Retinal pigment epithelial cell (primary cell): ENCODE measurements around the gene TBC1D2.

ENCODE experiments used
- DNase-seq: peaks from one replicate; pipeline ENCODE4 v3.0.0-alpha.2; 2010; ENCODE audit warnings: low read depth
- H3K4me3 ChIP-seq: 2 replicates; pipeline ENCODE4 v1.5.1; 2011; ENCODE audit warnings: mild to moderate bottlenecking, low read length, control low read depth, moderate library complexity
- TF ChIP-seq, protein P1 (sequence below): conservative IDR thresholded peaks from 2 replicates; pipeline ENCODE4 v1.5.1; 2011; ENCODE audit warnings: low read depth, low read length, control low read depth, inconsistent platforms

TBC1D2 gene

GRCh38 chr9:98202252-98202651 is 53.2 kb downstream of the TBC1D2 start:
- H3K4me3 ChIP-seq: no peak overlapping the region
- TF ChIP-seq, protein P1, sequence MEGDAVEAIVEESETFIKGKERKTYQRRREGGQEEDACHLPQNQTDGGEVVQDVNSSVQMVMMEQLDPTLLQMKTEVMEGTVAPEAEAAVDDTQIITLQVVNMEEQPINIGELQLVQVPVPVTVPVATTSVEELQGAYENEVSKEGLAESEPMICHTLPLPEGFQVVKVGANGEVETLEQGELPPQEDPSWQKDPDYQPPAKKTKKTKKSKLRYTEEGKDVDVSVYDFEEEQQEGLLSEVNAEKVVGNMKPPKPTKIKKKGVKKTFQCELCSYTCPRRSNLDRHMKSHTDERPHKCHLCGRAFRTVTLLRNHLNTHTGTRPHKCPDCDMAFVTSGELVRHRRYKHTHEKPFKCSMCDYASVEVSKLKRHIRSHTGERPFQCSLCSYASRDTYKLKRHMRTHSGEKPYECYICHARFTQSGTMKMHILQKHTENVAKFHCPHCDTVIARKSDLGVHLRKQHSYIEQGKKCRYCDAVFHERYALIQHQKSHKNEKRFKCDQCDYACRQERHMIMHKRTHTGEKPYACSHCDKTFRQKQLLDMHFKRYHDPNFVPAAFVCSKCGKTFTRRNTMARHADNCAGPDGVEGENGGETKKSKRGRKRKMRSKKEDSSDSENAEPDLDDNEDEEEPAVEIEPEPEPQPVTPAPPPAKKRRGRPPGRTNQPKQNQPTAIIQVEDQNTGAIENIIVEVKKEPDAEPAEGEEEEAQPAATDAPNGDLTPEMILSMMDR: no peak
- no peak for DNase-seq

DNA sequence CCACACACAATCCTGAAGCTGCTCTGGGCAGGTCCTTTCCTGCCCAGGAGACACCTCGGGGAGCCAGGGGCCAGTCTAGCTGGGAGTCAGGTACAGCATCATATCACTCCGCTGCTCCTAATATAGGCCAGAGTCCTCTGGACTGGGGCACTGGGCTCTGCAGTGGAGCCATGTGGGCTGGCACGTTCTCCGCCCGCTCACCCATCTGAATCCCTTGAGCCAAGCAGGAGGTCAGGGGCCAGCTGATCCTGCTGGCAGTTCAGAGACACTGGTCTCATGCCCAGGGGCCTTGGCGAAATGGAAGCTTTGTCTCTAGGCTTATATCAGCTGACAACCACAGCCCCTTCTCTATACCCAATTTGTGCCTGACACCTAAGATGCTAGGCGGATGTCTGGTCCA is 53.7 kb downstream of the TBC1D2 start:
- H3K4me3 ChIP-seq: no peak overlapping the region
- no peak for DNase-seq
- TF ChIP-seq, protein P1: no peak

DNA sequence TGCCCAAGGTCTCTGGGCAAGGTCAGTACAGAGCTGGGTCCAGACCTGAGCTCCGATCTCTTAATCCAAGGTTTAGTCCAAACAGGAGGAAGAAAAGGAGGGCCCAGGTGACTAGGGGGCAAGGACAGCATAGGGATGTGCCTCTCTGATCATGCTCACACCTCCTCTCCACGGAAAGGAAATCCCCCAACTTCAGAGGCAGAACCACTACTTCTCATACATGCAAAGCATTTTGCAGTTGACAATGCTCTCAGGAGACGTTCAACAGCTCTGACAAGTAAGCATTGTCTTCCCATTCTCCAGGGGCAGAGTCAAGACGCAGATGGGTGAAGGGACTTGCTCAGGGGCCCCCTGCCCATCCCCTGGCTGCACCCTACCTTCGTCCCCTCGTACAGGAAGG is 54.3 kb downstream of the TBC1D2 start:
- TF ChIP-seq, protein P1: no peak
- no peak overlapping the region for H3K4me3 ChIP-seq
- DNase-seq: no peak

- TF ChIP-seq, protein P1: no peak
- no peak overlapping the region for H3K4me3 ChIP-seq
- no peak for DNase-seq
Observed at GRCh38 chr9:98199388-98200033, 55.9 kb downstream of the TBC1D2 start.

DNA sequence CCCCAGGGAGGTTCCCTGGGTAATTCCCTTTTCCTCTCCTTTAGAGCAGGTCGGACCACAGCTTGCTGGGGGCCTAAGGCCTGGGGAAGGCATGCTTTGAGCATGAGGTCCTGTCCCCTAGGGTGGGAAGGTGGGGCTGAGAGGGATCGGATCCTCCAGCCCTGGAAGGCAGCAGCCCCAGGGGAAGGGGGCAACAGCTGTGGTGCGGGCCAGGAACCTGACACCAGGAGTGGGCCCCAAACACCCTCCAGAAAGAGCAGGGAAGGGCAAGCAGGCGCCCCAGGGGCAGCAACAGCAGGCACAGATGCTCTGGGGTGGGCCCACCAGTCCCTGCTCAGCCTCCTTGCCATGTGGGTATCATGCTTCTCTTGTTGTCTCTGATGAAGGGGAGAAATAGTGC is 59.8 kb downstream of the TBC1D2 start:
- TF ChIP-seq, protein P1: no peak
- no peak overlapping the region for H3K4me3 ChIP-seq
- no peak for DNase-seq

- TF ChIP-seq, protein P1: no peak
- peak overlapping the region; percentile 62 for H3K4me3 ChIP-seq
- DNase-seq: no peak
Observed at GRCh38 chr9:98193336-98193944, 62.0 kb downstream of the TBC1D2 start.
